ENCODE measurements around the gene MUC20.

DNA sequence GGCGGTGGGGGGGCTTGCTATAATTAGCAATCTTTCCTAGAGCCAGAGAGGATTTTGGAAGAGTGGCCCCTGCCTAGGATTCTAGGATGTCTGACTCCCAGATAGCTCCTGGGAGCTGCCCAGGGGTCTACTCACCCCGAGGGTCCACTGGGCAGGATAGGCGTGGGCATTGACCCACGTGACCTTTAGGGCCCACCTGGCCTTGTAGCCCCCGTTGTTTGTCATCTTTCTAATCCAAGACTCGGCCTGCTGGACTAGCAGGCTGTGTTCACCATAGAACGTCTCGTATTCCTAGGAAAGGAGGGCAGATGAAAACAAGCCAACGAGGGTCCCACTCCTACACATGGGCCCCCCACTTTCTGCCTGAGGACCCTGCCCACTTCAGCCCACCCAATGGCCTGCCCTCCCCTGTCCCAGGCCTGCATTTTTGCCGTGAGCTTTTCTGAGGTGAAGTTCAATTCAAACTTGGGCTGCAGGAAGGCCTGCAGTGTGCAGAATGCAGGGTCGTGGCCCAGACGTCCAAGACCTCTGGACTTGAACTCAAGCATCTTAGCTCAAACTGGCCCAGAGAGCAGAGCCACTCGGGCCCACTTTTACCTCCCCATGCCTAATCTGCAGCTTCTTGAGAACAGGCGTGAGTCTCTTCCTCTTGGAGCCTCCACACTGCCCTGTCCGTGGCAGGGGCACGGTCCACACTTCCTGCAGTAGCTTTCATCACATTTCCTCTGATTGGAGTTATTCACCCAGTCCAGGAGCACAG is 49.5 kb downstream of the MUC20 start:
- TF ChIP-seq EZH2 (IDR thresholded peaks at IDR 0.05; ENCODE audit: insufficient read depth, poor library complexity, severe bottlenecking) = no peak
- no peak for TF ChIP-seq EZH2phosphoT487 (IDR thresholded peaks at IDR 0.05; ENCODE audit: insufficient read depth, low read depth)
